K562 treated with DMSO at 1 percent for 12 hours (cell line): ENCODE results near the gene UGP2. TPM values are rescaled to one million over a fixed set of nuclear protein-coding genes. Genes with fewer than 3 reads are reported as not detected.

Experiments
- total RNA-seq: library from RNA; unstranded; fragments of 300-600 nt; gene quantifications from 2 replicates; pipeline ENCODE4 v1.2.3, GENCODE V29; 2022; ENCODE audit not compliant: insufficient read depth

UGP2 gene
- total RNA-seq, result 63.7 and 90.8 TPM in 2 replicates

DNA sequence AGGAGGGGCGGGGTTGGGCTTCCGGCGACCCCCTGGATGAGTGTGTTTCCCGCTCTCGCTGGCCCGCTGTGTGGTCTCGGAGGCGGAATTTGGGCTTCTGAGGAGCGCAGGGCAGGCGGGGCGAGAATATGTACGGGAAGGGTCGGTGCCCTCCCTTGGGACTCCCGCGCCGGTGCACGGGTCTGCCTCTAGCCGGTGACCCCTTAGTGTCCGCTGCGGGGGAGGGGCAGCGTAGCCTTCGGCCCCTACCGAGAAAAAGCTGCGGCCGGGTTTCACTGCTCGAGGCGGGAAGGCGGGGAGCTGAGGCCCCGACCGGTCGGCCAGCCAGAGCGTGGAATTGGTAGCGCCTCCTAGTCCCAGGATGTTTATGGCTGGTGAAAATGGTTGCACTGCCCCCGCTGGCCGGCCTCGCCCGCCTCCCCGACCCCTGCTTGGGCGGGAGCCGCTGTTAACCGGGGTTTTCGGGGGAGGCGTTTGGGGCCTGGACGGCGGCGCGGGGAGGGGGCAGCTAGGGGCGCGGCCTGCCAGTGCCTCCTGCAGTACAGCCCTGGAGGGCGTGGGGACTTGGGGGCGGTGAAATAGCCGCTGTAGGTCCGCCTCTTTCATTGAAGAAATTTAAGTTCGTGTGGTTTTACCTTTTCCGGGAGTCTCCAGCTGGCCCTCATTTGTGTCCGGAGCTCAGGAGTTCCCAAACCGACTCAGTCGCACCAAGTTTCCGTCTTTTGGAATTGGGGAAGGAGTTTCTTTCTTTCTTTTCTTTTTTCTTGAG lies at the start of gene UGP2:
Gene UGP2 (plus strand): TSS at position 643 of the 769 bp plus-strand sequence. CDS start 290 bp downstream, outside the sequence.

Other genes starting within 250 kb of the UGP2 start
- gene VPS54, start 177.5 kb downstream of the UGP2 start, total RNA-seq, result 5.3 and 20.3 TPM in 2 replicates